ENCODE measurements around the gene BAZ2B. TPM values are rescaled to one million over a fixed set of nuclear protein-coding genes. Genes with fewer than 3 reads are reported as not detected.

BAZ2B gene
- total RNA-seq, 1 donor from 2014 or later: 101 TPM

GRCh38 chr2:159380685-159381239 lies 235.6 kb downstream of the BAZ2B start:
- H3K9ac ChIP-seq: no peak overlapping the region
- H3K27ac Mint-ChIP-seq: no peak overlapping the region
- no peak for DNase-seq (ENCODE audit: low spot score)
- no peaks in the 10 kb centered on the region for H3K79me2 ChIP-seq (ENCODE audit: low read depth)
- H3K27me3 ChIP-seq: no peaks in the 10 kb centered on the region
- H2AFZ ChIP-seq (replicated peaks): no peak overlapping the region
- no peaks in the 10 kb centered on the region for H4K20me1 ChIP-seq (ENCODE audit: low read depth)
- peaks cover 20% of the 10 kb centered on the region for H3K36me3 ChIP-seq
- no peak overlapping the region for H3K4me2 ChIP-seq
- H3K4me1 ChIP-seq: no peaks in the 10 kb centered on the region
- H3K9me3 Mint-ChIP-seq: no peaks in the 10 kb centered on the region
- H3K27me3 Mint-ChIP-seq (ENCODE audit: insufficient read depth, low read depth): no peaks in the 10 kb centered on the region
- H3K4me3 Mint-ChIP-seq: no peak overlapping the region
- no peak overlapping the region for H3K4me3 ChIP-seq
- H3K36me3 Mint-ChIP-seq: peaks cover 9% of the 10 kb centered on the region
- H3K27ac ChIP-seq: no peak overlapping the region
- no peaks in the 10 kb centered on the region for H3K4me1 Mint-ChIP-seq
- no peaks in the 10 kb centered on the region for H3K9me3 ChIP-seq (ENCODE audit: low read depth)
- no peaks in the 10 kb centered on the region for H3F3A ChIP-seq (ENCODE audit: low read depth)
- TF ChIP-seq EZH2 (IDR thresholded peaks at IDR 0.05): no peak
- TF ChIP-seq EZH2phosphoT487 (IDR thresholded peaks at IDR 0.05): no peak
- TF ChIP-seq, protein P1, sequence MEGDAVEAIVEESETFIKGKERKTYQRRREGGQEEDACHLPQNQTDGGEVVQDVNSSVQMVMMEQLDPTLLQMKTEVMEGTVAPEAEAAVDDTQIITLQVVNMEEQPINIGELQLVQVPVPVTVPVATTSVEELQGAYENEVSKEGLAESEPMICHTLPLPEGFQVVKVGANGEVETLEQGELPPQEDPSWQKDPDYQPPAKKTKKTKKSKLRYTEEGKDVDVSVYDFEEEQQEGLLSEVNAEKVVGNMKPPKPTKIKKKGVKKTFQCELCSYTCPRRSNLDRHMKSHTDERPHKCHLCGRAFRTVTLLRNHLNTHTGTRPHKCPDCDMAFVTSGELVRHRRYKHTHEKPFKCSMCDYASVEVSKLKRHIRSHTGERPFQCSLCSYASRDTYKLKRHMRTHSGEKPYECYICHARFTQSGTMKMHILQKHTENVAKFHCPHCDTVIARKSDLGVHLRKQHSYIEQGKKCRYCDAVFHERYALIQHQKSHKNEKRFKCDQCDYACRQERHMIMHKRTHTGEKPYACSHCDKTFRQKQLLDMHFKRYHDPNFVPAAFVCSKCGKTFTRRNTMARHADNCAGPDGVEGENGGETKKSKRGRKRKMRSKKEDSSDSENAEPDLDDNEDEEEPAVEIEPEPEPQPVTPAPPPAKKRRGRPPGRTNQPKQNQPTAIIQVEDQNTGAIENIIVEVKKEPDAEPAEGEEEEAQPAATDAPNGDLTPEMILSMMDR (IDR thresholded peaks at IDR 0.05): no peak

DNA sequence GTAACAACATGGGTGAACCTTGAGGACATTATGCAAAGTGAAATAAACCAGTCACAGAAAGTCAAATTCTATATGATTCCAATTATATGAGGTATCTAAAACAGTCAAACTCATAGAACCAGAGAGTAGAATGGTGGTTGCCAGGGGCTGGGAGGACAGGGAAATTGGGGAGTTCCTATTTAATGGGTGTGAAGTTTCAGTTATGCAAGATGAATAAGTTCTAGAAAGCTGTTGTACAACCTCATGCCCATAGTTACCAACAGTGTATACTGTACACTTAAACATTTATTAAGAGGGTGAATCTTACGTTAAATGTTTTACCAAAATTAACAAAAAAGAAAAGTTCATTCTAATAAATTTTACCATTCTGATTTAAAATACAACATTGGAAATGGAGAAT lies 237.2 kb downstream of the BAZ2B start:
- no peak for TF ChIP-seq EZH2phosphoT487 (IDR thresholded peaks at IDR 0.05)
- Mint-ChIP-seq H3K27me3 (ENCODE audit: insufficient read depth, low read depth) (no peaks in the 10 kb centered on the region), H3K4me3 (no peak overlapping the region), H3K27ac (no peak overlapping the region), H3K36me3 (peaks cover 5% of the 10 kb centered on the region), H3K4me1 (no peaks in the 10 kb centered on the region), H3K9me3 (no peaks in the 10 kb centered on the region)
- DNase-seq (ENCODE audit: low spot score): no peak
- no peaks in the 10 kb centered on the region for H3K9me3 ChIP-seq (ENCODE audit: low read depth)
- no peak overlapping the region for H3K9ac ChIP-seq
- H3K27ac ChIP-seq: no peak overlapping the region
- H3K4me2 ChIP-seq: no peak overlapping the region
- no peaks in the 10 kb centered on the region for H3K27me3 ChIP-seq
- peaks cover 7% of the 10 kb centered on the region for H3K36me3 ChIP-seq
- H4K20me1 ChIP-seq (ENCODE audit: low read depth): no peaks in the 10 kb centered on the region
- no peaks in the 10 kb centered on the region for H3F3A ChIP-seq (ENCODE audit: low read depth)
- H2AFZ ChIP-seq (replicated peaks): no peak overlapping the region
- no peaks in the 10 kb centered on the region for H3K4me1 ChIP-seq
- no peak overlapping the region for H3K4me3 ChIP-seq
- H3K79me2 ChIP-seq (ENCODE audit: low read depth): no peaks in the 10 kb centered on the region

DNA sequence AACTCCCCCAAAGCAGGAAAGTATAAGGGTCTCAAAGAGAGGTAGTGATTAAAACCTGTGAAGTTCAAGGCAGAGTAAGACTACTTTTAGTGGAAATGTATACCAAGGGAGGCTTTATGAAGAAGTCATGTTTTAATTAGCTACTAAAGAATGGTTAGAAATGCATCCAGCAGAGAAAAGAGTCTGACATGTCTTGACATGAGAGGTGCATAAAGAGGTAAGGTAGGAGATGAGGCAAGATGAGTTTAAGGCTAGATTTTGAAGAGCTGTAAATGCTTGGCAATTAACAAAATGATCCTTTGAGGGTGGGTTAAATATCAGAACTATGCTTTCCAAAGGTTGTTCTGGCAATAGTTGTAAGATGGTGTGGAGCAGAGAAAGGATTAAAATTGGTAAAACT lies 241.1 kb downstream of the BAZ2B start:
- peaks cover 13% of the 10 kb centered on the region for H3K36me3 Mint-ChIP-seq
- TF ChIP-seq, protein P1 (IDR thresholded peaks at IDR 0.05): no peak
- TF ChIP-seq EZH2 (IDR thresholded peaks at IDR 0.05) (no peak), EZH2phosphoT487 (IDR thresholded peaks at IDR 0.05) (no peak)
- H4K20me1 ChIP-seq (ENCODE audit: low read depth): no peaks in the 10 kb centered on the region
- no peaks in the 10 kb centered on the region for H3K79me2 ChIP-seq (ENCODE audit: low read depth)
- H3K4me1 ChIP-seq: no peaks in the 10 kb centered on the region
- DNase-seq (ENCODE audit: low spot score): no peak
- H3K27me3 Mint-ChIP-seq (ENCODE audit: insufficient read depth, low read depth): no peaks in the 10 kb centered on the region
- no peak overlapping the region for H3K27ac ChIP-seq
- no peak overlapping the region for H3K4me2 ChIP-seq
- no peak overlapping the region for H3K27ac Mint-ChIP-seq
- H3K27me3 ChIP-seq: no peaks in the 10 kb centered on the region
- no peak overlapping the region for H3K4me3 Mint-ChIP-seq
- no peak overlapping the region for H3K9ac ChIP-seq
- no peak overlapping the region for H2AFZ ChIP-seq (replicated peaks)
- H3F3A ChIP-seq (ENCODE audit: low read depth): no peaks in the 10 kb centered on the region
- H3K9me3 Mint-ChIP-seq: no peaks in the 10 kb centered on the region
- H3K4me3 ChIP-seq: no peak overlapping the region
- no peaks in the 10 kb centered on the region for H3K9me3 ChIP-seq (ENCODE audit: low read depth)
- H3K36me3 ChIP-seq: peaks cover 16% of the 10 kb centered on the region
- no peaks in the 10 kb centered on the region for H3K4me1 Mint-ChIP-seq

GRCh38 chr2:159371506-159371905 lies 244.8 kb downstream of the BAZ2B start:
- H3K27ac ChIP-seq: no peak overlapping the region
- H4K20me1 ChIP-seq (ENCODE audit: low read depth): no peaks in the 10 kb centered on the region
- H3K9me3 Mint-ChIP-seq: no peaks in the 10 kb centered on the region
- H3K9me3 ChIP-seq (ENCODE audit: low read depth): no peaks in the 10 kb centered on the region
- H3K36me3 ChIP-seq: peaks cover 24% of the 10 kb centered on the region
- H3K36me3 Mint-ChIP-seq: peaks cover 28% of the 10 kb centered on the region
- H2AFZ ChIP-seq (replicated peaks): no peak overlapping the region
- TF ChIP-seq, protein P1 (IDR thresholded peaks at IDR 0.05): no peak
- TF ChIP-seq EZH2 (IDR thresholded peaks at IDR 0.05) (no peak), EZH2phosphoT487 (IDR thresholded peaks at IDR 0.05) (no peak)
- no peaks in the 10 kb centered on the region for H3K27me3 Mint-ChIP-seq (ENCODE audit: insufficient read depth, low read depth)
- no peak overlapping the region for H3K4me3 ChIP-seq
- no peaks in the 10 kb centered on the region for H3K4me1 ChIP-seq
- no peak overlapping the region for H3K4me3 Mint-ChIP-seq
- H3K27ac Mint-ChIP-seq: no peak overlapping the region
- no peak overlapping the region for H3K4me2 ChIP-seq
- H3F3A ChIP-seq (ENCODE audit: low read depth): no peaks in the 10 kb centered on the region
- no peaks in the 10 kb centered on the region for H3K27me3 ChIP-seq
- no peaks in the 10 kb centered on the region for H3K79me2 ChIP-seq (ENCODE audit: low read depth)
- no peak overlapping the region for H3K9ac ChIP-seq
- no peak for DNase-seq (ENCODE audit: low spot score)
- H3K4me1 Mint-ChIP-seq: no peaks in the 10 kb centered on the region
